Stimulated activated naive B cell treated with anti-CD40 and anti-IgM and Interleukin-4, amounts not matched to agents 10 μg/mL and 1 μg/mL and 100 μg/mL, for 72 hours (primary cell): ENCODE data around the gene DDN.
A peak's percentile ranks its signal among the peaks of the same experiment; 100 is the strongest.

ENCODE experiments used
- ATAC-seq, 2 donors: fragments of 150-1000 bp; cut with Tn5 transposase; replicated peaks; 2 replicates each; pipeline ENCODE4 v1.10.0; 2021; ENCODE audit warnings: moderate library complexity in 1 of 2
- DNase-seq: peaks from one replicate; pipeline ENCODE4 v3.0.0; 2021
- H3K27ac Mint-ChIP-seq: one replicate; pipeline ENCODE4 v1.8.0; 2022; ENCODE audit warnings: mild to moderate bottlenecking, mixed read lengths
- H3K27me3 Mint-ChIP-seq, 2 donors: one replicate each; pipeline ENCODE4 v1.8.0; 2022; ENCODE audit warnings: mixed read lengths in 2 of 2
- H3K36me3 Mint-ChIP-seq, 2 donors: one replicate each; pipeline ENCODE4 v1.8.0; 2022; ENCODE audit warnings: mixed read lengths in 2 of 2, mild to moderate bottlenecking in 1 of 2
- H3K4me1 Mint-ChIP-seq, 2 donors: one replicate each; pipeline ENCODE4 v1.8.0; 2022; ENCODE audit warnings: mixed read lengths in 2 of 2, mild to moderate bottlenecking in 1 of 2
- H3K4me3 Mint-ChIP-seq, 2 donors: one replicate each; pipeline ENCODE4 v1.8.0; 2022; ENCODE audit warnings: mild to moderate bottlenecking in 2 of 2, mixed read lengths in 2 of 2, moderate library complexity in 1 of 2
- H3K9me3 Mint-ChIP-seq, 2 donors: one replicate each; pipeline ENCODE4 v1.8.0; 2022; ENCODE audit warnings: mixed read lengths in 2 of 2, mild to moderate bottlenecking in 1 of 2

The DDN gene

DNA sequence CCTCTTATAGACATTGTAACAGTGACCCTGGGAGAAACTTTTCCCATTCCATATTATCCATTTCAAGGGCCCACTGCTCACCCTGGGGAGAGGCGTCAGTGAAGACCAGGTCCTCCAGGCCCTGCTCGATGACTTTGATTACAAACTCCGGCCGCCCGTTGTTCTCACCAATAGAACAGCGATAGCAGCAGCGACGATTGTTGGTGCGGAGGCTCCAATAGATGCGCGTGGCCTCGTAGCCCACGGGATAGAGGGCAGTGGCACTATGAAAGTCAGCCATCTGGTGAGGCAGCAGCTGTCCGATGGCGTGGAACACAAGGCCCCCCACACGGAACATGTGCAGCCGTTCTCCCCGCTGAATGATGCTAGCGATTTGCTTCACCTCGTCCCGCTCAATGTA is 26.9 kb upstream of the DDN start:
- H3K36me3 Mint-ChIP-seq = peaks cover 49 to 74% of the 10 kb centered on the region in 2 donors
- H3K9me3 Mint-ChIP-seq = no peaks in the 10 kb centered on the region
- no peak overlapping the region for H3K4me3 Mint-ChIP-seq
- peaks cover 3 to 9% of the 10 kb centered on the region in 2 donors for H3K4me1 Mint-ChIP-seq
- ATAC-seq (no peak), DNase-seq (no peak)
- H3K27ac Mint-ChIP-seq = peak overlapping the region; percentile 1
- H3K27me3 Mint-ChIP-seq = no peaks in the 10 kb centered on the region

DNA sequence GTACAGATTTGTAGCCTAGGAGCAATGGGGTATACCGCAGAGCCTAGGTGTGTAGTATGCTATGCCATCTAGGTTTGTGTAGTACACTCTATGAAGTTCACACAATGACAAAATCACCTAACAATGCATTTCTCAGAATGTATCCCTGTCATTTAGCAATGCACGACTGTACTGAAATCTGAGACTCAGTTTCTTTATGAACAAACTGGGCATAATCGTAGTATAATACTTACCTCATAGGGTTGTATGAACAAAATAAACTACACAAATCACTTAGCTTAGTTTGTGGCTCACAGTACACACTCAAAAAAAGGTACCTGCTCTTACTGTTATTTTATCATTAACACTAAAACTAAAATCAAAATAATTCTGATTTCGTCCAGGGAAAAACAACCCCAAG is 26.3 kb upstream of the DDN start:
- ATAC-seq (no peak), DNase-seq (no peak)
- Mint-ChIP-seq H3K4me1 (peaks cover 0 to 6% of the 10 kb centered on the region in 2 donors), H3K9me3 (no peaks in the 10 kb centered on the region), H3K36me3 (peaks cover 51 to 74% of the 10 kb centered on the region in 2 donors), H3K27ac (no peak overlapping the region), H3K27me3 (no peaks in the 10 kb centered on the region), H3K4me3 (no peak overlapping the region)

DNA sequence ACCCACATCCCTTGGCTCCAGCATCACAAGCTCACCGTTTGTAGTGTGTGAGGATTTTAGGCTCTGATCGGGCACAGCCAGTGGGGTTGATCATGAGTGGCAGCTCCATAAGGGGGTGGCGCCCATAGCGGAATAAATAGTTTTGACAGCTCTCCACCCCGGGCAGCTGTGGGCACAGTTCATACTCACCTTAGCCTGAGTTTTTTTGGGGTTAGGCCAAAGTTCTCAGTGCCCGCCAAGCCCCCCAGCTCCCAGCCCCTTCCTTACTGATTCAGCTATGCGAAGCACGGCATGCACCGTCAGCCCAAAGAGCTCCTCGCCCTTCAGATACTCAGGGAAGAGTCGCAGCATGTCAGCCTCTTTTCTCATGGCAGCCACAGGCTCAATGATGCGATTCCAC is 25.4 kb upstream of the DDN start:
- peaks cover 52 to 75% of the 10 kb centered on the region in 2 donors for H3K36me3 Mint-ChIP-seq

DNA sequence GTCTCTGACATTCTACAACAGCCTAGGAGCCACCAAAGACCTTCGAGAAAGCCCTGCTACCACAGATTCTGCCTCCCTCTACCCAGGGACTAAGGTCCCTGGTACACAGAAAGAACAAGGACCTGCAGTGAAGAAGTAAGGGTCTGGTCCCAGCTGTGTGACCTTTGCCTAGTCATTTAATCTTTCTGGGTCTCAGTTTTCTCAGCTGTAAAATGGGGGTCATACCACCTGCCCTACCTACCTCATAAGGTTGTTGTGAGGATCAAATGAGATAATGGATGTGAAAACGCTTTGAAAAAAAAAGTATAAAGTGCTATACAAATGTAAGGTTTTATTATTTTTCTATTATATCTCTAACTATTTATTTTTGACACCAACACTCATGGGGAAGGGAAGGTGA is 24.6 kb upstream of the DDN start:
- Mint-ChIP-seq H3K27me3 (no peaks in the 10 kb centered on the region), H3K4me1 (peaks cover 8 to 20% of the 10 kb centered on the region in 2 donors), H3K27ac (no peak overlapping the region), H3K9me3 (no peaks in the 10 kb centered on the region), H3K4me3 (no peak overlapping the region), H3K36me3 (peaks cover 51 to 74% of the 10 kb centered on the region in 2 donors)
- no peak for DNase-seq
- no peak for ATAC-seq

More for the DNA sequence above, 25.4 kb upstream of the DDN start:
- Mint-ChIP-seq H3K27ac (no peak overlapping the region), H3K4me1 (peaks cover 5 to 13% of the 10 kb centered on the region in 2 donors), H3K4me3 (no peak overlapping the region), H3K9me3 (no peaks in the 10 kb centered on the region), H3K27me3 (no peaks in the 10 kb centered on the region)
- no peak for DNase-seq
- ATAC-seq = no peak

DNA sequence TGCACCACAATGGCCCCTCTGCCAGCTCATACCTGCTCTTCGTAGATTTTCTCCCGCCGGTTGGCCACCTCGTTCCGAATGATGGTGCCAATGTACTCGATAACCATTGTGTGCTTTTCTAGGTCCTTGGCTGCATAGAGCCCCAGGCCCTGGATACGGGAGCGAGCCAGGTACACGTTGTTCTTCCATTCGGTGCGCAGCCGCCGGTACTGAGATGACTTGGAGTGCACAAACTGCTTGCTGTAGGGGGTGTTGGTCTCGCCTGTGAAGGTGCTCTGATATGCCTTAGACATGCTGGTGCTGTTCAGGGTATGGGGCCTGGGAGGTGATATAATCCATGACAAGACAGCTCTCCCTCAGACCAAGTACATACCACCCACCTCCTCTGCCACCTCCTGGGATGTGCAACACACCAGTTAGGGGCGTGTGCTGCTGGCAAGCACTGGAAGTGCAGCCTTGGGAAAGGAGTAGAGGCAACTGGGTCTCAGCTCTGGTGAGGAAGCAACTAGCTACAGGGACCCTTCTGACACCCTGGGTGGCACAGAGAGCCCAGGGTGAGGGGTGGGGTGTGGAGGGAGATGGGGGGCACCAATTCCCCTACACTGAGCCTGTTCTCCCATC is 23.5 kb upstream of the DDN start:
- H3K27me3 Mint-ChIP-seq = no peaks in the 10 kb centered on the region
- H3K9me3 Mint-ChIP-seq = no peaks in the 10 kb centered on the region
- H3K4me3 Mint-ChIP-seq = peak overlapping the region in 1 of 2 donors; percentile 4
- peaks cover 11 to 24% of the 10 kb centered on the region in 2 donors for H3K4me1 Mint-ChIP-seq
- H3K36me3 Mint-ChIP-seq = peaks cover 44 to 70% of the 10 kb centered on the region in 2 donors
- H3K27ac Mint-ChIP-seq = no peak overlapping the region
- DNase-seq (no peak), ATAC-seq (no peak)

DNA sequence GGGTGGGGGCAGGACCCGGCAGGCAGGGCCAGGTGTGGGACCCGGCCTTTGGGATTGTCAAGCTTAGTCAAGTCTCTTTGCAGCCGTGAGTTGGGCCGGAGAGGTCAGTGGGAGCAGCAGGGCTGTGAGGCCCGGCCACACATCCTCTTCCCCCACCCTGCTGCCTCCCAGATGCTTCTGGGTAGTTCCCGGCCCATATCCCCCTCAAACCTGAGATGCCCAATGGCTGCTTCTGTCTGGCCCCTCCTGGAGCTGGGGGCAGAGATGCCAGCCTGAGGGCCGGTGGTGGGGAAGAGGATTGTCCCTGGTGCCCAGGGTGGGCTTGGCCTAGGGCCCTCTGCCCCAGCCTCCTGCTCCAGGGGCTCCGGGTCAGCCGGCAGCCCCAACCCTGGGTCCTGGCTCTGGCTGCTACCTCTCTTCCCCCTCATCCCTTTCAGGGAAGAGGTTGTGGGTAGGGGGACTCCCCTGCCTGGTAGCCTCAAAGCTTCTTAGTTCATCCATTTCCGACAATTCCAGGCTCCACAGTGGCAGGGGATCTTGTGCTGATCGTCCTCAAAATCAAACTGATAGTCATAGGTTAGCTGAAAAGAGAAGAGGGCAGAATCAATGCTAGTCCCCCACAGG is 22.2 kb upstream of the DDN start:
- Mint-ChIP-seq H3K4me3 (no peak overlapping the region), H3K27me3 (no peaks in the 10 kb centered on the region), H3K36me3 (peaks cover 43 to 66% of the 10 kb centered on the region in 2 donors), H3K4me1 (peaks cover 16 to 33% of the 10 kb centered on the region in 2 donors), H3K9me3 (no peaks in the 10 kb centered on the region), H3K27ac (peak overlapping the region; percentile 88)
- no peak for DNase-seq
- no peak for ATAC-seq

DNA sequence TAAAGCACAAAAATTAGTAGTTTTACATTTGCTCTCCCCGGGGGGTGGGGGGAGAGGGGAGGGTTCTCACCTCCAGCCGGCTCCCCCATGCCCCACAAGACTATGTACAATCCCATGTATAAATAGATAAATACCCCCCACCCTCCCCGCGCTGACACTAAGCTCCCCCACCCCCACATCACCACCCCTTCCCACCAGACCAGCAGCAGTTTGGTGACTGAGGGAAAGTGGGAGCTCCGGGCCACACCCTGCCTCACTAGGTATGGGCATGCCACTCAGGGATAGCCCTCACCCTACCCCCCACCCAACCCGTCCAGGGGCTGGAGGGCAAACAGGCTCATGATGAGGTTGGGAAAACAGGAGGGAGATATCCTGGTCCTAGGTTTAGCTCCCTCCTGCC is 21.3 kb upstream of the DDN start:
- Mint-ChIP-seq H3K27ac (no peak overlapping the region), H3K4me1 (peaks cover 16 to 43% of the 10 kb centered on the region in 2 donors), H3K36me3 (peaks cover 44 to 65% of the 10 kb centered on the region in 2 donors), H3K27me3 (no peaks in the 10 kb centered on the region), H3K9me3 (no peaks in the 10 kb centered on the region), H3K4me3 (no peak overlapping the region)
- no peak for ATAC-seq
- no peak for DNase-seq

DNA sequence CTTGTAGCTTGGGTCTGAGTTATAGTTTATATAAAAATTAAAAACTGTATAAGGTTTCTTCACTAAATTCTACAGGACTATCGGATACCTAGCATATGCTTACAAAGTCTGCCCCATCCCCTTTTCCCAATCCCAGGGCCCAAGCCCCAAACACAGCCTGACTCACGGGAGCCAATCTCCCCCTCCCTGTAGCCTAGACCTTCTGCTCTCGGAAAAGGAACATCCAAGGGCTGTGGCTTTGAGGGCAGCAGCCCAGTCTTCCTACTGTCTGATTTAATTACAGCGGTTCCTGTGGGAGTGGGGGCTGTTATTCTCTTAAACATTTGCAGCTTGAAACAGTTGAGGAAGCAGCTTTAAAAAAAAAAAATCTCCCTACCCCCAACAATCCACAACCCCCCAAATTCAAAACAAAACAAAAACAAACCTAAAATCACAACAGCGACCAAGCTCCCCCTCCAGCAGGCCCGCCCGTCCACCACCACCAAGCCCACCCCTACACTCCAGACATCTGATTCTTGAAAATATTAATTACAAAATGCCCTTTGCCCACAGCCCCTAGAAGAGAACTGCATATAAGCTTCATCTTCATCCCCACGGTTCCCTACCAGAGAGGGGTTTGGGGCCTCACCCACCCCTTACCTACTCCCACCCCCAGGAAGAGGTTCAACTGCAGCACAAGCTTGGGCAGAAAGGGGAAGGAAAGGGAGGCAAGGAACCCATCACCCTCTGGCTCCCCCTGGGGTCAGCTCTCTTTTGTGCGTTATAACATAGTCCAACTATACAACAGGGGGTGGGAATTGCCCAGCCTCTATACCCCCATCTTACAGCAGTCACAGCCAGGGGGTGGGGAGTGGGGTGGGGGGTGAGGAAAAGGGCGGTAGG is 20.5 kb upstream of the DDN start:
- Mint-ChIP-seq H3K36me3 (peaks cover 39 to 64% of the 10 kb centered on the region in 2 donors), H3K27ac (peak overlapping the region; percentile 92)

DNA sequence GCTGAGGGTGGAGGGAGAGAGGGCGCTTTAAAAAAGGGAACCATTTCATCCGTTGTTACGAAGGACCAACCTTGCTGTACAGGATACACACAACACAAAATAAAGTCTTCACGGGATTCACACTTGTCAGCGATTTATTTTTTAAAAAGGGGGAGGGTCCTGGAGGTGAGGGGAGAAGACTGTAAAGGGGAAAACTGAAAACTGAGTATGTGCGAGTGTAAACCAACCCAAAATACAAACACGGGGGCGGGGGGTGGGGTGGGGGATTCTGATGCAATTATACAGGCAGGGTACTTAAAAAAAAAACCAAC is 19.9 kb upstream of the DDN start:
- DNase-seq (no peak), ATAC-seq (peak; percentile 54)
- Mint-ChIP-seq H3K27me3 (no peaks in the 10 kb centered on the region), H3K4me3 (peak overlapping the region; percentile 94 to 95), H3K4me1 (peaks cover 16 to 47% of the 10 kb centered on the region in 2 donors), H3K36me3 (peaks cover 35 to 58% of the 10 kb centered on the region in 2 donors), H3K27ac (peak overlapping the region; percentile 98), H3K9me3 (no peaks in the 10 kb centered on the region)

More for the DNA sequence above, 20.5 kb upstream of the DDN start:
- H3K9me3 Mint-ChIP-seq = no peaks in the 10 kb centered on the region
- H3K27me3 Mint-ChIP-seq = no peaks in the 10 kb centered on the region
- DNase-seq = no peak
- H3K4me3 Mint-ChIP-seq = peak overlapping the region; percentile 75 to 95
- no peak for ATAC-seq
- H3K4me1 Mint-ChIP-seq = peaks cover 16 to 47% of the 10 kb centered on the region in 2 donors

DNA sequence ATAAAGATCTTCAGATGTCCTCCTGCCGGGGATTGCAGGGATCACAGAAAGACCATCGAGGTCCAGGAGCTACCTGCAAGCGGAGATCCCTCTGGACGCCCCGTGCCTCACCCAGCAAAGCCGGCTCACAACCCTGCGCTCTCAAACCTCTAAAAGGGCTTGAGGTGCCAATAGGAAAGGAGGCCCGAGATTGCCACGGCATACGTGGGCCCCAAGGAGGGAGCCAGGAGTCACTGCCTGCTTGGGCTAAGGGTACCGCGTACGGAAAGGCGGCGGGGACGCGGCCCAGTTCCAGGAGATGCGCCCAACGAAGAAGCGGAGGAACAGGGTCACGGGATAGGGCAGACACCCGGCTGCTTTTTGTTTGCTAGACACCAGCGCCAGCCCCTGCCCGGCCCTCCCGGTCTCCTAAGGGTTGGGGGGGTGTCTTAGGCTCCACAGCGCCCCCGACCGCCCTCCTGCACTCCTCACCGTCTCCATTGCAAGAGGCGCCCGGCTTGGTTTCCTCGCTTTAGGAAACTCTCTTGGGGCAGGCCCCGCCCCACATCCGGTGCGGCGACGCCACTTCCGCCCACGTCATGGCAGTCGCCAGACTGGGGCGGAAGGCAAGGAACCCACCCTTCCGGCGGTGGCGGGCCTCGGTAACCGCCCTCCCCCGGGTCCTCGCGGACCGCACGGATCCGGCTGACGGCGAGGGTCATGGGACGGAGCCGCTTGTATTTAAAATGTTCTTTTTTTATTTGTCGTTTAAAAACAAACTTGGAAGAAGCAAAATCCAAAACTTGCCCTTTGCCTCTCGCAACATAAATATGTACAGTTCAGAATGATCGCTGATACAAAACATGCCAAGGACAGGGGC is 19.3 kb upstream of the DDN start, which contains the start of gene PRKAG1:
Gene PRKAG1, minus strand, starts transcription at position 516 of the 859 bp plus-strand sequence. Its CDS starts 36 bp downstream, at position 480.
- Mint-ChIP-seq H3K9me3 (no peaks in the 10 kb centered on the region), H3K27me3 (no peaks in the 10 kb centered on the region), H3K4me1 (peaks cover 16 to 47% of the 10 kb centered on the region in 2 donors), H3K4me3 (peak within 1 kb of the TSS; percentile 94 to 95), H3K27ac (peak within 1 kb of the TSS; percentile 98), H3K36me3 (peaks cover 35 to 58% of the 10 kb centered on the region in 2 donors)
- peak; percentile 95 for DNase-seq
- ATAC-seq = peak; percentile 86 to 94

DNA sequence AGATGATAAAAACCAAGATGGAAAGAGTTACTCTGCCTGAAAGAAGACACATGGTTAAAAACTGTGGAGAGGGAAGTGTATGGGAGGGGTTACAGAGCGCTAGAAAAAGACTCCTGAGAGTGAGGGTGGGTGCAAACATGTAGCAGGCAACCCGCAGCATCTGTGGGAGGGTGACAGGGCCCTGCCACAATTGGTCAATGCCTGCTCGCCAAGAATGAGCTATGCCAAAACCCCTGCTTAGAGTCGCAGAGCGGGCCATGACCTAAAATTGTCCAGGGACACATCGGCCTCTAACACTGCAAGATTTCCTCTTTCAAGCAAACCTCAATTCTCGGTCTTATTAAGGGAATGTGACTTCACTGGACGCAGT is 18.7 kb upstream of the DDN start:
- DNase-seq = no peak
- peaks cover 16 to 47% of the 10 kb centered on the region in 2 donors for H3K4me1 Mint-ChIP-seq
- peaks cover 29 to 52% of the 10 kb centered on the region in 2 donors for H3K36me3 Mint-ChIP-seq
- H3K27me3 Mint-ChIP-seq = no peaks in the 10 kb centered on the region
- H3K9me3 Mint-ChIP-seq = no peaks in the 10 kb centered on the region
- peak overlapping the region; percentile 94 to 95 for H3K4me3 Mint-ChIP-seq
- ATAC-seq = peak; percentile 30 to 31
- H3K27ac Mint-ChIP-seq = peak overlapping the region; percentile 98

DNA sequence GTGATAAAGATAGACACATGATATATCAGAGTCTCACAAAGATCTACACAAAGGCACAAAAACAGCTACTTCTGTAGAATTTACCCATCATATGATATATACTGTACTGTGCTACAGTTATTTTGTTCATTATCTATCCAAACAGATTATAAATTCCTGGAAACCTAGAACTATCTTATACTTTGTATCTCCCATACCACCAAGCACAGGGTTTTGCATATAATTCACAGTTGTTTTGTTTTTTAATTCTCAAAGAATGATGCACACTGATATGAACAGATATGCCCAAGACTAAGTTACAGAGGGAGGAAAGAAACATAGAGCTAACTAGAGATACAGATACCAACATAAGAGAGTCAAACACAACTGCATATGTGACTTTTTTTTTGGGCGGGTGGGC is 16.0 kb upstream of the DDN start:
- Mint-ChIP-seq H3K27ac (peak overlapping the region; percentile 53), H3K27me3 (no peaks in the 10 kb centered on the region), H3K36me3 (peaks cover 26 to 46% of the 10 kb centered on the region in 2 donors), H3K4me1 (peaks cover 16 to 47% of the 10 kb centered on the region in 2 donors), H3K9me3 (no peaks in the 10 kb centered on the region), H3K4me3 (no peak overlapping the region)
- ATAC-seq (no peak), DNase-seq (no peak)

DNA sequence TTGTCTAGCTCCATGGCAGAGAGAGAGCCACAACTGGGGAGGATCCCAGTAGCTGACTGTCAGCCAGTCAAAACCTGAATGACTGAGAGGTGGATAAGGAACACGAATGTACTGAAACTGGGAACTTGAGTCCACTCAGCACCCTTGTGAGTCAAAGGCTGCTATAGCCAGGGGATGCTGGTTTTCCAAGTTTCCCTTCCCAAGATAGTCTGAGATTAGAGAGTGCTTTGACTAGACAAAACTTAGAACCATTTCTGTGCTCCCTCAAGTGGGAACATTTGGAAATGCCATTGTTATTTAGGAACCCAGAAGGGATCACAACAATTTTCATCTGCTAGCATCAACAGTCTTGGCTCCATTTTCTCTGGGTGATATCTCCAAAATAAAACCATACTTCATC is 15.4 kb upstream of the DDN start:
- Mint-ChIP-seq H3K4me1 (peaks cover 12 to 41% of the 10 kb centered on the region in 2 donors), H3K36me3 (peaks cover 25 to 48% of the 10 kb centered on the region in 2 donors), H3K27me3 (no peaks in the 10 kb centered on the region), H3K9me3 (no peaks in the 10 kb centered on the region), H3K27ac (no peak overlapping the region), H3K4me3 (no peak overlapping the region)
- DNase-seq (no peak), ATAC-seq (no peak)

DNA sequence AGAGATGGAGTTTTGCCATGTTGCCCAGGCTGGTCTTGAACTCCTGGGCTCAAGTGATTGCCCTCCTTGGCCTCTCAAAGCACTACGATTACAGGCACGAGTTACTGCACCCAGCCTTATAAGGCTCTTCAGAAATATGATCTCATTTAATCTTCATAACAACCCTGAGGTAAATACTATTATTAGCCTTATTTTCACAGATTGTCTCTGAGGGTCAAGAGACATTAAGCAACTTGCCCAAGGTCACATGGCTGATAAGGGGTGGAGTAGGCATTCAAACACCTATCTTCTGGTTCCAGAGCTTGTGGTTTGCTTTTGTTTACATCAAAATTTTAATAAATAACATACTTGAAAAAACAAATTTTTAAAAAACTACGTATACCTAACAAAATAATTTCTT is 14.3 kb upstream of the DDN start:
- H3K4me1 Mint-ChIP-seq = peaks cover 8 to 31% of the 10 kb centered on the region in 2 donors
- ATAC-seq (no peak), DNase-seq (no peak)
- peaks cover 30 to 53% of the 10 kb centered on the region in 2 donors for H3K36me3 Mint-ChIP-seq
- no peak overlapping the region for H3K27ac Mint-ChIP-seq
- no peaks in the 10 kb centered on the region for H3K9me3 Mint-ChIP-seq
- H3K27me3 Mint-ChIP-seq = no peaks in the 10 kb centered on the region
- no peak overlapping the region for H3K4me3 Mint-ChIP-seq
